Activated gamma-delta T cell treated with anti-CD3 and anti-CD28 coated beads, Interleukin-2, amount 50 U/mL, for 16 hours (primary cell): ENCODE data around the gene SSPN.

Experiments used
- DNase-seq: peaks from one replicate; pipeline ENCODE4 v3.0.0-alpha.2; 2020; ENCODE audit warnings: low read depth

SSPN gene

GRCh38 chr12:26286186-26286585 lies 90.8 kb downstream of the SSPN start:
- DNase-seq: no peak

- no peak for DNase-seq
Measured at GRCh38 chr12:26287671-26288381, 92.5 kb downstream of the SSPN start.

- DNase-seq: no peak
Measured at GRCh38 chr12:26290565-26290964, 95.2 kb downstream of the SSPN start.

GRCh38 chr12:26292596-26292995 lies 97.2 kb downstream of the SSPN start:
- DNase-seq: no peak

GRCh38 chr12:26293612-26294011 lies 98.2 kb downstream of the SSPN start:
- DNase-seq: no peak

- DNase-seq: no peak
Measured at GRCh38 chr12:26295001-26295400, 99.6 kb downstream of the SSPN start.

- DNase-seq: no peak
Measured at GRCh38 chr12:26297396-26298070, 102.2 kb downstream of the SSPN start.

GRCh38 chr12:26298785-26299621 lies 103.6 kb downstream of the SSPN start:
- no peak for DNase-seq

- no peak for DNase-seq
Measured at GRCh38 chr12:26299751-26300150, 104.4 kb downstream of the SSPN start.
